ENCODE measurements around the gene TP53TG3F.
"Not testable (repeated sequence)": the region's sequence is repeated elsewhere in the genome, so short reads cannot be mapped to it uniquely, and the experiment has no call there.

The TP53TG3F gene

GRCh38 chr16:33459312-33459711, at the start of gene TP53TG3F:
TSS of gene TP53TG3F (plus strand) at chr16:33459612. CDS start at chr16:33459680, 68 bp downstream.
- DNase-seq: not testable (repeated sequence)

- not testable (repeated sequence) for DNase-seq
Measured at GRCh38 chr16:33491611-33492010, 32.2 kb downstream of the TP53TG3F start.

GRCh38 chr16:33507231-33507630, 47.8 kb downstream of the TP53TG3F start:
- DNase-seq: not testable (repeated sequence)

- not testable (repeated sequence) for DNase-seq
Measured at GRCh38 chr16:33509070-33509469, 49.7 kb downstream of the TP53TG3F start.

GRCh38 chr16:33509906-33510305, 50.5 kb downstream of the TP53TG3F start:
- DNase-seq: not testable (repeated sequence)
